Hepatocyte (in vitro differentiated cells): ENCODE results near the gene KLK2.

Experiments used
- EZH2 ChIP-seq: fragments of 200-600 bp; sonication (generic); IDR thresholded peaks from 2 replicates; pipeline ENCODE4 v1.6.1; 2016; ENCODE audit warnings: antibody characterized with exemption, mild to moderate bottlenecking, borderline replicate concordance
- EZH2phosphoT487 ChIP-seq: fragments of 200-600 bp; sonication (generic); IDR thresholded peaks from one replicate; pipeline ENCODE4 v1.6.1; 2018; ENCODE audit warnings: antibody characterized with exemption, mild to moderate bottlenecking, low read depth, moderate library complexity; ENCODE audit not compliant: unreplicated experiment, severe bottlenecking
- TF ChIP-seq, protein P1 (sequence below): fragments of 200-600 bp; sonication (generic); IDR thresholded peaks from 2 replicates; pipeline ENCODE4 v1.5.1; 2016; ENCODE audit warnings: antibody characterized with exemption, mild to moderate bottlenecking; ENCODE audit not compliant: poor library complexity

GRCh38 chr19:50912727-50913716, 39.8 kb downstream of the KLK2 start:
- no peak for TF ChIP-seq EZH2
- TF ChIP-seq, protein P1, sequence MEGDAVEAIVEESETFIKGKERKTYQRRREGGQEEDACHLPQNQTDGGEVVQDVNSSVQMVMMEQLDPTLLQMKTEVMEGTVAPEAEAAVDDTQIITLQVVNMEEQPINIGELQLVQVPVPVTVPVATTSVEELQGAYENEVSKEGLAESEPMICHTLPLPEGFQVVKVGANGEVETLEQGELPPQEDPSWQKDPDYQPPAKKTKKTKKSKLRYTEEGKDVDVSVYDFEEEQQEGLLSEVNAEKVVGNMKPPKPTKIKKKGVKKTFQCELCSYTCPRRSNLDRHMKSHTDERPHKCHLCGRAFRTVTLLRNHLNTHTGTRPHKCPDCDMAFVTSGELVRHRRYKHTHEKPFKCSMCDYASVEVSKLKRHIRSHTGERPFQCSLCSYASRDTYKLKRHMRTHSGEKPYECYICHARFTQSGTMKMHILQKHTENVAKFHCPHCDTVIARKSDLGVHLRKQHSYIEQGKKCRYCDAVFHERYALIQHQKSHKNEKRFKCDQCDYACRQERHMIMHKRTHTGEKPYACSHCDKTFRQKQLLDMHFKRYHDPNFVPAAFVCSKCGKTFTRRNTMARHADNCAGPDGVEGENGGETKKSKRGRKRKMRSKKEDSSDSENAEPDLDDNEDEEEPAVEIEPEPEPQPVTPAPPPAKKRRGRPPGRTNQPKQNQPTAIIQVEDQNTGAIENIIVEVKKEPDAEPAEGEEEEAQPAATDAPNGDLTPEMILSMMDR: no peak
- no peak for TF ChIP-seq EZH2phosphoT487
